ENCODE data around the gene CISD3.

CISD3 gene, protein sequence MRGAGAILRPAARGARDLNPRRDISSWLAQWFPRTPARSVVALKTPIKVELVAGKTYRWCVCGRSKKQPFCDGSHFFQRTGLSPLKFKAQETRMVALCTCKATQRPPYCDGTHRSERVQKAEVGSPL

DNA sequence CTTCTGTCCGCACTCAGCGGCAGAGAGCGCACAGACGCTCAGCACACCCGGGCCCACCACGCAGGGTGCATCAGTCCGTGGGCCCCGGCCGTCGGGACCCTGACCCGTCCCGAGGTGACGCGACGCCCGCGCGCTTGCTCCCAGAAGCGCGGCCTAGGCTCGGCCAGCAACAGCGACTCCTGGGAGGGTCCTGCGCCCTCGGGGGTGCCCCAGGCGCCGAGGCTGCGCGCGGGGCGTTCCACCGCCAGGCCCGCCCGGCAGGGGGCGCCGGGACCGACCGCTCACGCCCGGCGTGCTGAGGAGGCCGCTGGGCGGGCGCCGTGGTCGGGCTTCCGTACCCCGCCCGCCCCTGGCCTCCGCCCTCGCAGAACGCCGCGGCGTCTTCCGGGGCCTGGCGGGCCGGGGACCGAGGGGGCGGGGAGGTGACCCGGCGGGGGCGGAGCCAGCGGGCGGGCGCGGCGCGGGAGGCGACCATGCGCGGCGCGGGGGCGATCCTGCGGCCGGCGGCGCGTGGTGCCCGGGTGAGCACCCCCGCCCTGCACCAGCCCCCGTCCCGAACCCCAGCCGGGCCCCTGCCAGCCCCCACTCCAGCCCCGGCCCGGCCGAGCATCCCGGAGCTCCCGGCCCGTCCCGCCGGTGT lies at the start of gene CISD3:
Gene CISD3, plus strand, starts transcription at position 456 of the 640 bp plus-strand sequence. Its CDS starts 18 bp downstream, at position 474.
- DNase-seq (ENCODE audit: low read depth), result no peak

DNA sequence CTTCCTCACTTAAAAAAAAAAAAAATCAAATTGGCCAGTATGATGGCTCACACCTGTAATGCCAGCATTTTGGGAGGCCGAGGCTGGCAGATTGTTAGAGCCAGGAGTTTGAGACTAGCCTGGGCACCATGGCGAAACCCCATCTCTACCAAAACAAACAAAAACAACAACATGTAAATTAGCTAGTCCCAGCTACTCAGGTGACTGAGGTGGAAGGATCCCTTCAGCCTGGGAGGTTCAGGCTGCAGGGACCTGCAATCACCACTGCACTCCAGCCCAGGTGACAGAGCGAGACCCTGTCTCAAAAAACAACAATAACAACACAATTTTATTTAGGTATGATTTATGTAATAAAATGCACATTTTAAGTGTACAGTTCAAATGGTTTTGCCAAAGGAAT lies 49.0 kb upstream of the CISD3 start:
- no peak for DNase-seq (ENCODE audit: low read depth)

DNA sequence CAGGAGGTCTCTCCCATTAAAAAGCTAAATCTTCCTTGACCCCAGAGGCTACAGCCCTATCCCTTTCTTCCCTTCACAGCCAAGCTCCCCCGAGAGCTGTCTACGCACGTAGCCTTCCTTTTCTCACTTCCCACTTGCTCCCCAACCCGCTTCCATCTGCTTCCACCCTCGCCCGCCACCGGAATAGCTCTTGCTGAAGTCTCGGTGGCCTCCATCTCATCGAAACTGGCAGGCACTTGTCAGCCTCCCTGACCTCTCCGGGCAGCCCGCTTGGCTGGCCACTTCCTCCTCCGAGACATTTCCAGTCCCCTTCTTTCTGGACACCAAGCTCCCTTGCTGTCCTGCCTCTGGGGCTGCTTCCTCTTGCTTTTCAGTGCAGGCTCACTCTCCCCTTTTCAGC lies 44.6 kb upstream of the CISD3 start:
- DNase-seq (ENCODE audit: low read depth), result no peak

DNA sequence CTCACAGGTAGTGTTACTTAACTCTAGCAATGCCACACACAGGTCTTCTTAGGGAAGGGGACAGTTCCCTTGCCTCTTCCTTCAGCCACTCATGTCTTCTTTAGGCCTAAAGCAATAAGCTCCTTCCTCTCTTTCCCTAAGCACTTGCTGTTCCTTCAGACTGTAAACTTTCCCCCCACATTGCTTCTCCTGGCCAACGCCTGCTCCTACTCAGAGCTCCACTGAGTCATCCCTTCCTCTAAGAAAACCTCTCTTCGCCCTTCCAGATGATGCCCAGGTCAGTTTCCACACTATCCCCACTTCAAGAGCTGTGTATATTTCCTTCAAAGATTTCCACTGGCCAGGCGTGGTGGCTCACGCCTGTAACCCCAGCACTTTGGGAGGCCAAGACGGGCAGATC lies 42.9 kb upstream of the CISD3 start:
- DNase-seq (ENCODE audit: low read depth), result no peak

DNA sequence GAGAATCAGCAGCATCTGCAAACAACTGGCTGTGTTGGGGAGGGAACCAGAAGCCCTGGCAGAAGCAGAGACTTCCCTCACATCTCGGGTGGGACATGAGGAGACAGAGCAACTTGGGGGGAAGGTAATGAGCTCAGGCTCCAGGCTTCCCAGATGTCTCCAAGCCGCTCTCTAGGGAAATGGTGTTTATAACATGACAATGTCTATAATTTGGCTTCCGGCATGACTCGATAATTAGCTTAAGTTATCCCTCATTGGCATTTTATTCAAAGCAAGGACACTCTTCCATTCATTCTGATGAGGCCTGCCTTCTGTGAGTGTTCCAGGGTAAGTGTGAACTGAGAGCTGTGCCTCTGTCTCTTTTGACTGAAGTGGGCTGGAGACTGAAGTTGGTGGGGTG lies 39.8 kb upstream of the CISD3 start:
- DNase-seq (ENCODE audit: low read depth), result no peak

DNA sequence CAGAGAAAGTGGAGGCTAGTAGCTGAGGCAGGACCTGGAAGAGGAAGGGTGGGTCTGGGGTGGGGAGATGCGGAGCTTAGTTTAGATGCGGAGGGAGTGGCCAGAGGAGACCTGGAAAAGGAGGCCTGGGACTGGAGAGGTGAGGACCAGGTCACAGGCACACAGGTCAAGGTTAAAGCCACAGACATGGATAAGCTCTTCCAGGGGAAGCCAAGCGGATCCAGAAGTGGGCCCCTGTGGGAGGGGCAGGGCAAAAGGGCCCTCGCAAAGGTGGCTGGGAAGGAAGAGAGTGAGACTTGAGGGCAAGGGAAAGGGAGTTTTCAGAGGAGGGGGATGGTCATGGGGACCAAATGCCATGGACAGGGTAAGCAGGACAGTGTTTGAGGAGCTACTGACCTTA lies 39.0 kb upstream of the CISD3 start:
- no peak for DNase-seq (ENCODE audit: low read depth)

DNA sequence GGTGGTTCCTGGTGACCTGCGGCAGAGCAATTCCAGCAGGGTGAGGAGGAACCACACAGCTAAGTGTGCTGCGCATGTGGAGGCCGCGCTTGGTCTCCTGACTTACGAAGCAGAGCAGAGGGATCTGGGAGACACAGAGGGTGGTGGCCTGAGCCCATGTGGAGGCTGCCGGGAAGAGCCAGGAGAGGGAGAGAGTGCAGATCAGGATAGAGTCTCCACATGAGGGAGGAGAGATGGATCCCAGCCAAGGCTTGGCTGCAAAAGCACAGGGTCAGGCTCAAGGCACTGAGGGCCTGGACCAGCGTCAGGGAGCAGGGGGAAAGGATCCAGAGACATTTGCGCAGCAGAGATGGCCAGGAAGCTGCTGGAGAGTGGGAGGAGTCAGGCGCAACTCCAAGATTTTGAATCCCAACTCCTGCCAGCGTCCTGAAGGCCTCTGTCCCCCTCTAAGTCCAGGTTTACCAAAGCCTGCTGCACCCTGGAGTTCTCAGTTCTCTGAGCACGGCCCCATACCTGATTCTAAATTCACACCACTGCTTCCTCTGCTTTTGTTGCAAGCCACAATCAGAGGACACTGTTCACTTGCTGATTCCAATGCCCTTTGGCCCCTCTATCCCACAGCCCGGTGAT lies 36.3 kb upstream of the CISD3 start:
- no peak for DNase-seq (ENCODE audit: low read depth)

DNA sequence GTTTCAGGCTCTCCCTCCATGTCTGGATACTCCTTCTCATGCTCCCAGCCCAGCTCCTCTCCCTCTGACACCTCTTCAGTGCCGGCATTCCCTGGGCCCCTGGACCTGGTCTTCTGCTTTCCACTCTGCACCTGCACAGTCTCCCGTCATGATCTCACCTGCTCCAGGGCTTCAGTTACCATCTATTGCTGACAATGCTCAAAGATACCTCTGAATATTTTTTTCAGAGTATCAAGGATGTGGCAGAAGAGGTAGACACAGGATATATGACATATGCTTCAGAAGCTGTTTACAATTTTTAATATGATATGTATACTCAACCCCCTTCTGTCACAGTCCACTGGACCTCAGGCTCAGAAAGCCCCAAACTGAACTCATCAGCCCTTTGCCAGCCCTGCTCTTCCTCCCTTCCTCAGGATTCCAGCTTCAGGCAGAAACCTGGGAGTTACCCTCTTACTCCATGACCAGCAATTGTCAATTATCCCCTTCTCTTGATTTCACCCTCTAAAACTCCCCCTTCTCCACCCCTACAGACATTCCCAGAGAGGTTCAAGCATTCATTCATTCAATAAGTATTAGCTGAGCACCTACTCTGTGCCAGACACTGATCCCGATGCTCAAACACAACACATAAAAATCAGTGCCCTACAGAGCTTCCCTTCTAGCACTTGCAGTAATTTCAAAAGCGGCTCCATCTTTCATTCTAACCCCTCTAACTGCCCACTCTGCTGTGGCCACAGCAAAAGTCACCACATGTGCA lies 32.9 kb upstream of the CISD3 start:
- no peak for DNase-seq (ENCODE audit: low read depth)

DNA sequence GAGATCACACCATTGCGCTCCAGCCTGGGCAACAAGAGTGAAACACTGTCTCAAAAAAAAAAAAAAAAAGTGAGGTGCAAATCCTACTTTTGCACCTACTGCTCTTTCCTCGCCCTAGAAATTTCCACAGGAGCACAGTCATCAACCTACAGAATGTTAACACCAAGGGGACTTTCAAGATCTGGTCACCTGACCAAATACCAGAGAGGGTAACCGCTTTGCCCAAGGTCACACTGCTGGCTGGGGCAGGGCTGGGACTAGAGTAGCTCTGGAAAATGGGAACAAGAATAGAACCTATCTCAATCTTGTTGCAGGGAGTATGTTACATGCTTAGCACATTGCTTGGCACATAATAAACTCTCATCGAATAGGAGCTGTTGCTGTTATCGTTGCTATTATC lies 31.4 kb upstream of the CISD3 start:
- no peak for DNase-seq (ENCODE audit: low read depth)

DNA sequence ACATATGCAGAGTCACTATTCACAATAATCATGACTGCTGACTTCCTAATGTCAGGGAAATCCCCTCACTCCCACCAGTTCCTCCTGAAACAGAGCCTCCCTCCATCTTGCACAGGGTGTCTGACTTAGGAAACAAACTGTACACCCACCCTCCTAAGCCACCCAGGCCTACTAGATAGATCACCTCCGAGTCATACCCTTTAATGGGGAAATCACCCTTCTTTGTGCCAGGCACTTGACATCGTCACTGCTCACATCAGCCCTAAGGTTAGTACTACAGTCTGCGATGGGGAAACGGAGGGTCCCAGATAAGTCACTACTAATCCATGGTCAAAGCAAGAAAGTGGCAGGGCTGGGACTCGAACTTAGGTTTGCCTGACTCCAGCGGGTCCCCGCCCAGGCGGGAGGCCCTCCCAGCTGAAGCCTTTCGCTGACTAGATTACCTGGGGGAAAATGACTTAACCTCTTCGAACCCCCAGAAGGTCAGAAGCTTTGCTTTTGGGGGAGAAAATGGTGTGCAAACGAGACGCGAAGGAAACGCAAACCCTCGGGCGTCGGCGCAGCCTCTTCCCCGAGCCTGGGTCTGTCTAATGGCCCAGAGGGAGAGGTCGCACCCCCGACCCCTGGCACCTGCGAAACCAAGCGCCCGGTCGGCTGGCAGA lies 28.5 kb upstream of the CISD3 start:
- no peak for DNase-seq (ENCODE audit: low read depth)

DNA sequence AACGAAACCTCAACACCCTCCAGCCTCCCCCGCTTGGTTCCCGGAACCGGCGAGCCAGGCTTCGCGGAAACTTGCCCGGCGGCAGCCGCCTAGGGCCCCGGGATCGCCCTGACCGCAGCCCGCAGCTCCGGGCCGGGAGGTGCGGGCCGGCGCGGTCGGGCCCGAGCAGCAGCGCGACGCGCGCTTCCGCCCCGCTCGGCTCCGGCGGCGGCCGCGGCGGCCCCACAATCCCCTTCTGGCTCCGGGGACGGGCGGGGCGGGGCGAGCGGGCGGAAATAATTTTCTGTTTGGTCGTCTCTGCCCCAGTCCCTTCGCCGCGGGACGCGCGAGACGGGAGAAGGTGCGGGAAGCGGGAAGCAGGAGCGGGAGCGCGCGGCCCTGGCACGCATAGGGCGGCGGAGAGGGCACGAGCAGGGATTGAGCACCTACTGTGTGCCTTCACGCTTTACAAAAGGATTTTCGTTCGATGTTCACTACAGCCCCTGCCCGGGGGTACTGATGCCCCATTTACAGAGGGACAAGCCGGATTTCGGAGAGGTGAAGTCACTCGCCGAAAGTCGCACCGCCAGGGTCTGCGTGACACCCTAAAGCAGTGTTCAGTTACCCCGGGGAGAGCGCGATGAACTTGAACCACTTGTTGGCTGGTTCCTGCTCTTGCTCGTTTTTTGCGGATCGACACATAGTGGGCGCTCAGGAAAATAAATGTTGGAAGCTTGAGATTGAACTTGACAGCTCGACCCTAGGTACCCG lies 27.8 kb upstream of the CISD3 start:
- no peak for DNase-seq (ENCODE audit: low read depth)

DNA sequence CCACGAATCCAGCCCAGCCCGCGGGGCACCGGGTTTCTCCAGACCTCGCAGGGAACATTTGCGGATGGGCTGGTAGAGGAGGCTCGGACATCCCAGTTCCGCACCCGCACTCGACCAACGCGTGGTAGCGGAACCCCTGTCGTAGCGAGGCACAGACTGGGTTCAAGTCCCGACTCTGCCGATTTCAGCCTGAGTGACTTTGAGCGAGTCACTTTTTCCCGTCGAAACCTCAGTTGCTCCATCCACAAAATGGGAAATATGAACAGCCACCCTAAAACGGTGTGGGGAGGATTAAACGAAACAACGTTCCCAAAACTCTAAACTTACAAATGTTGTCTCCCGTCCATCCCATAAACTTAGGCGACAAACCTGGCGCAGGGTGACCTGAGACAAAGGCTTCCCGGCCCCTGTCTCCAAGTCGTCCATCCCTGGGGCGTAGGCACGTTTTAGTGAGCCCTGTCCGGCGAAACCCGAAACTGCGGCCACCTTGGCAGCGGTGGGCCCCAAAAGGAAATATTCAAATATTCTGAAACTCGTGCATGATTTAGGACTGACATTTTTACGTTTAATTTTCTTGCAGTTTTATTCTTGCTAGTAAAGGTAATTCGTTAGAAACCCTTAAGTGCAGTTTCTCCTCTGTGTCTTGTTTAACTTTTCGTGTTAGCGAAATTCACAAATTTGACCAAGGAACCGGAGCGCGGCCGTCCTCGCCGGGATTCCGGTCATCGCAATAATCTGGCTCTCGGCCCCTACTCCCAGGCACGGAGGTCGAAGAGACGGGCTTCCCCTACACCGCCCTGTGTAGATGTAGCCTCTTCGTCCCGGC lies 27.0 kb upstream of the CISD3 start:
- no peak for DNase-seq (ENCODE audit: low read depth)

DNA sequence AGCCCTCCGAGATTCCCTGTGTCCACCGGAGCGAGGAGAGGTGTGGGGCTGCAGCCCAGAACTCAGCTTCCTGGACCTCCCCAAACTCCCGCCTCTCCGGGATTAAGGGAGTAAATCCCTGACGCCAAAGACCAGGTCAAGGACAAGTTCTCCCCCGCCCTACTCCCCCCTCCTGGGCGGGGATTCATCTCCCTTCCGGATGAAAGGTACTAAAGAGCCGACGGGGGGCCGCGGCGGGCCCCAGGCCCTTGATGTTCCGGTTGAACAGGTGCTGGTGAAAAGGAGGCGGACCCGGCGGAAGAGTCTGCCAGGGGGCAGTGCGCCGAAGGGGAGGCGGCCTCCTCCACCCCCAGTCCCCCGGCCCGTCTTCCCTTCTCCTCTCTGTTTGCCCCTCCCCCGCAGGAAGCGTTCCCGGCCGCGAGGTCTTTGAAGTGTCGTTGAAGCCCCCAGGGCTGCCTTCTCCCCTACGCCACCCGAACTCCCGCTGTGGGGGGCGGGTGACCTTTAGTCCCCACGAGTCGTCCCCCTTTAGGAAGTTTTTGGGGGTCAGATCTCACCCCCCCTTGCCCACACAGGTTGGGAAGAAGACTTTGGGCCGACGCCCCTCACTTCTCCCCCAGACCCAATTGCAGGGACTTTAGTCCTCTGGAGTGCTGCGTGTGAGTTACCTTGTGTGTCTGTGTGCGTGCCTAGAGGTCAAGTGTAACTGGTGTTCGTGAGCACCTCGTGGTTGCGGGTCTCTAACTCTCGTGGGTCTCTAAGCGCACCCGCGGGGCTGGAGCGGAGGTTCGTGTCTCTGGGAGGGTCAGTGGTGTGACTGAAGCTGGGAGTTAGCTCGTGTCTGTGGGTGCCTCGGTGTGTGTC lies 26.2 kb upstream of the CISD3 start:
- DNase-seq (ENCODE audit: low read depth), result no peak

DNA sequence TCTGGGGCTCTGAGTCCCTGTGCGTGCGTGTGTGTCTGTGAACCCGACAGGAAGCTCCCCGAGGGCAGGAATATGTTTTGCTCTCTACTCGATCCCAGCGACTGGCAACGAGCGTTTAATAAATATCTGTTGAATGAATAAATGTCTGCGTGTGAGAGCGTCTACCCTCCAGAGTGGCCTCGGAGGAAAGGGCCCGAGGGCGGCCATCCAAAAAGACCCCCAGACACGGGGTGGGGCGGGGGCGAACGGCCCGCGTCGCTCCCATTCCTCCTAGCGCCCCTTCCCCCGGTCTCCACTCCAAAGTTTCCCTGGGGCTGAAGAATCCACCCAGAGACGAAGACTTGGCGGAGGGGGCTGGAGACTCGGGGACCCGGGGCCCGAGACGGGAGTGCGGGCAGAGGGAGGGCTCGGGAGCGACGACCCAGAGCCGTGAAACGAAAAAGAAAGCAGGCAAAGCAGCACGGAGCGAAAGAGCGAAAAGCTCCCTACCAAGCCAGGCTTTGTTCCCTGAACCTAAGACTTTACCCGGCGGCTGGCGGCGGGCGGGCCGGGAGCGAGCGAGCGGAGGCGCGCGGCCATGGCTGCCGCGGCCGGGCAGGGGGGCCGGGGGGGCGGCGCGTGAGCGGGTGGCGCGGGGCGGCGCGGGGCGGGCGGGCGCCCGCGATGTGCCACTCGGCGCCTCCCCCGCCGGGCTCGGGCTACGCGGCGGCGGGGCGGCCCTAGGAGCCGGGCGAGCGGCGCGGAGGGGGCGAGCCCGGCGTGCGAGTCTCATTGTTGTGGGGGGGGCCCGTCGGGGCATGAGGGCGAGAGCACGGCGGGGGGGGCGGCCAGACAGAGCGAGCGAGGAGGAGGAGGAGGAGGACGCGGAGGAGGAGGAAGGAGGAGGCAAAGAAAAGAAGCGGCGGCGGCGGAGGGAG lies 25.3 kb upstream of the CISD3 start, which contains the start of gene MLLT6:
Gene MLLT6, plus strand, starts transcription at position 668 of the 917 bp plus-strand sequence. CDS start 360 bp downstream, outside the sequence.
- no peak for DNase-seq (ENCODE audit: low read depth)

DNA sequence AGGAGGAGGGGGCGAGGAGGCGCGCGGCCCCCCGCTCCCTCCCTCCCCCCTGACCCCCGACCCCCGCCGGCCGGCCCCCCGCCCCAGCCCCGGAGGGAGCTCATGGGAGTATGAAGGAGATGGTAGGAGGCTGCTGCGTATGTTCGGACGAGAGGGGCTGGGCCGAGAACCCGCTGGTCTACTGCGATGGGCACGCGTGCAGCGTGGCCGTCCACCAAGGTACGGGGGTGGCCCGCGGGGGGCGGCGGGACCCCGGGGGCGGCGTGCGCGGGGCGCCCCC lies 24.7 kb upstream of the CISD3 start:
- no peak for DNase-seq (ENCODE audit: low read depth)

DNA sequence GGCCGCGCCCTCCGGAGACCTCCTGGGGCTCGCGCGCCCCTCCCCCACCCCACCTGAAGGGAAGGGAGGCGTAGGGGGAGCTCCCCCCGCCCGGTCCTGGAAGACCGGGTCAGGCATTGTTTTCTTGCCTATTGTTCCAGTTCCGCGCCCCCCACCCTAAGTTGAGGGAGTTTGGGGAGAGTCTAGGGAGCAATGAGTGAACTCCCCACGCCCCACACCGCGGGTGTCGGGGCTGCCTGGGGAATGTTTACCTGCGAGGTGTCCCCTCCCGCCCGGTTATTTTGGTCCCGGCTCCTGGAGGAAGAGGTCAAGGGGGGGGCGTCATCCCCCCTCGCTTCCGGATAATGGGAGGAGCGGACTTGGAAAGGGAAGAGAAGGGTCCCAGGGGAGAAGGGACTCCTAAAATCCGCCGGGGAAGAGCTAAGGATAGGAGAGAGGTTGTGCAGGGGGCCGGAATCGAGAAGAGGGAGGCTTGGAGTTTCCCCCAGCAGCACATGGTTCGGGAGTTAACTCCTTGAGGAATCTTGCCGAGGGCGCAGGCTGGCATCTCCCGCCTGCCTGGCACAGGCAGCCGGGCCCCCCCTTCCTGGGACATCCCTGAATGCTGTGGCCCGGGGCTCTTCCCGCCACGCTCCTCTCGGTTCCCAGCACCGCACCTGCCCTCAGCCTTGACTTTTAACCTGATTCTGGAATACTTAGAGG lies 24.2 kb upstream of the CISD3 start:
- no peak for DNase-seq (ENCODE audit: low read depth)

DNA sequence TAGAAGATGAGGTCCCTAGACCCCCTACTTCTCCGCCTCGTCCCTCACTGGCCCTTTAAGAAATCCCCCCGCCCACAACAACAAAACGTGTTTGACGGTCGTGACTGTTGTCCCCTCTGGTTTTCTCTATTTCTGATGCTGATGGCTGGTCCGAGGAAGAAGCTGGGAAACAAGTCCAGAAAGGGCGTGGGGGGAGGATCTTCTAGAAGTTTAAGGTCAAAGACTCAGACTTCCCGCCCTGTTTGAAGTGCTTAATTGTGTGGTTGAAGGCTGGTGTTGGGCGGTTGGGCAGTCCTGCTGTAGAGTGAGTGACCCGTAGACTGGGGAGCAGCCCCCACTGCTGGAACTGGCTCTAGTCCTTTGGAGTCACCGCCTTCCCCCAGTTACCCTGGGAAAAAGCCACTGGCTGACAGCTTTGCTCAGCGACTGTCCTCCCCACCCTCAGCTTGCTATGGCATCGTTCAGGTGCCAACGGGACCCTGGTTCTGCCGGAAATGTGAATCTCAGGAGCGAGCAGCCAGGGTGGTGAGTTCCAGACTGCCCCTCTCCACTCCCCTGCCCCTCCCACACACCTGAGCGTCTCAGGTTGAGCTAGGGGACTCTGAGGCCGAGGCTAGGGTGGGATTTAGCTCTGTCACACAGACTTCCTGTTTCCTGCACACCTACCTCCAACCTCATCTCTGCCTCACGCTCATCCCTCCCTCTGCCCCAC lies 23.5 kb upstream of the CISD3 start:
- DNase-seq (ENCODE audit: low read depth), result no peak

All from HS-27A (cell line).